Measurements from ENCODE around the gene LYRM7. TPM values are rescaled to one million over a fixed set of nuclear protein-coding genes. Genes with fewer than 3 reads are reported as not detected.
"Not testable (repeated sequence)": the region's sequence is repeated elsewhere in the genome, so short reads cannot be mapped to it uniquely, and the experiment has no call there.

The LYRM7 gene
- total RNA-seq, 2 experiments from 2014 or later: 14.4 to 25.5 TPM

DNA sequence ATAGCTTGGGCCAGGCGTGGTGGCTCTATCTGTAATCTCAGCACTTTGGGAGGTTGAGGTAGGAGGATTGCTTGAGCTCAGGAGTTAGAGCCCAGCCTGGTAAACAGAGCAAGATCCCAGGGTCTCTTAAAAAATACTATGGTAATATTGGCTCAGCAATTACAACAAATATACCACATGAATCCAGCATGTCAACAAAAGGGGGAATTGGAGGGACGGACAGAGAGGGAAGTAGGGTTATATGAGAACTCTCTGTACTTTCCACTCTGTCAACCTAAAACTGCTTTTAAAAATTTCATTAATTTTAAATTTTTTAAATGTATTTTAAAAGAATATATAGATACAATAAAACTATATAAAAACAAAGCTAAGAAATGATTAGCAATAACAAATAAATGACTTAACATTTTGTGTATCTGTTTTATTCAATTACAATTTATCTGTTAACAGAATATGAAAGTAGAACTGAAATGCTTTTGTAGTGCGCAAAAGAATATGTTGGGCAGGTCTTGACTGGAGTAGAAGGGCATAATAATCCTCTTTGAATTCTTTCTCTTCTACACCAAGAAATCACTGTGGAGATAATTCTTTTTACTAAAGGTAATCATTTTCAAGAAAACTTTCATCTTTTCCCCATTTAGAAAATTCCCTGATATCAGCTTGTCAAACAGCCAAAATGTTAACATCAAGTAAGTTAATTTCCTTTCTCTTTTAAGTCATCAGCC, 80.2 kb downstream of the LYRM7 start:
- no peak overlapping the region for H3K4me3 ChIP-seq (ENCODE audit: low read depth, low read length, poor library complexity, severe bottlenecking)
- ChIA-PET POLR2A (interaction anchor here (0.5 to 5.5 kb wide), 11 partner anchors 7 to 161 kb away, joined by 3 to 91 read pairs (median 5); partner anchors contain the start of gene CDC42SE2), CTCF (ENCODE audit: unreplicated experiment) (no interaction called here)
- H2AFZ ChIP-seq (ENCODE audit: low read length): peak overlapping the region; percentile 30; the same call in 1 of the 2 replicates
- H3K9me3 ChIP-seq (ENCODE audit: low read length): no peaks in the 10 kb centered on the region
- H3K36me3 ChIP-seq (ENCODE audit: insufficient read depth, low read length): peaks cover 8% of the 10 kb centered on the region
- intact Hi-C loops (cut with micrococcal nuclease; ENCODE audit: unreplicated experiment): no loop called here
- H4K20me1 ChIP-seq (ENCODE audit: insufficient read depth, low read length): no peaks in the 10 kb centered on the region
- peaks cover 45% of the 10 kb centered on the region for H3K4me1 ChIP-seq (ENCODE audit: insufficient read depth, low read length, poor library complexity, severe bottlenecking)
- BruUV-seq (replicated peaks): no TSS peak
- no peaks in the 10 kb centered on the region for H3K9me2 ChIP-seq (ENCODE audit: insufficient read depth, low read length)
- H3K27ac ChIP-seq (ENCODE audit: low read depth, low read length, poor library complexity, severe bottlenecking): no peak overlapping the region
- DNase-seq (ENCODE audit: low spot score): no peak
- 0 out of 2 replicates have a peak, but pooled peaks cover 7% of the 10 kb centered on the region for H3K79me2 ChIP-seq (ENCODE audit: insufficient read depth, low read depth, low read length)
- no peak overlapping the region for H3K4me2 ChIP-seq (ENCODE audit: low read length)
- no peak for TF ChIP-seq EZH2phosphoT487 (IDR thresholded peaks at IDR 0.05; ENCODE audit: borderline replicate concordance, low read depth, low read length)
- TF ChIP-seq, protein P1, sequence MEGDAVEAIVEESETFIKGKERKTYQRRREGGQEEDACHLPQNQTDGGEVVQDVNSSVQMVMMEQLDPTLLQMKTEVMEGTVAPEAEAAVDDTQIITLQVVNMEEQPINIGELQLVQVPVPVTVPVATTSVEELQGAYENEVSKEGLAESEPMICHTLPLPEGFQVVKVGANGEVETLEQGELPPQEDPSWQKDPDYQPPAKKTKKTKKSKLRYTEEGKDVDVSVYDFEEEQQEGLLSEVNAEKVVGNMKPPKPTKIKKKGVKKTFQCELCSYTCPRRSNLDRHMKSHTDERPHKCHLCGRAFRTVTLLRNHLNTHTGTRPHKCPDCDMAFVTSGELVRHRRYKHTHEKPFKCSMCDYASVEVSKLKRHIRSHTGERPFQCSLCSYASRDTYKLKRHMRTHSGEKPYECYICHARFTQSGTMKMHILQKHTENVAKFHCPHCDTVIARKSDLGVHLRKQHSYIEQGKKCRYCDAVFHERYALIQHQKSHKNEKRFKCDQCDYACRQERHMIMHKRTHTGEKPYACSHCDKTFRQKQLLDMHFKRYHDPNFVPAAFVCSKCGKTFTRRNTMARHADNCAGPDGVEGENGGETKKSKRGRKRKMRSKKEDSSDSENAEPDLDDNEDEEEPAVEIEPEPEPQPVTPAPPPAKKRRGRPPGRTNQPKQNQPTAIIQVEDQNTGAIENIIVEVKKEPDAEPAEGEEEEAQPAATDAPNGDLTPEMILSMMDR (conservative IDR thresholded peaks at IDR 0.05; ENCODE audit: low read length): no peak

GRCh38 chr5:131252824-131253171, 82.1 kb downstream of the LYRM7 start:
- ChIA-PET CTCF (ENCODE audit: unreplicated experiment) (interaction anchor here (0.6 to 0.8 kb wide), 2 partner anchors 12 to 819 kb away, joined by 3 read pairs; no protein-coding TSS in a partner anchor), POLR2A (interaction anchor here (0.5 to 5.5 kb wide), 24 partner anchors 9 to 1877 kb away, joined by 3 to 91 read pairs (median 4); partner anchors contain the start of gene CDC42SE2)
- peaks cover 13% of the 10 kb centered on the region for H3K36me3 ChIP-seq (ENCODE audit: insufficient read depth, low read length)
- DNase-seq (ENCODE audit: low spot score): peak; percentile 91
- H3K4me1 ChIP-seq (ENCODE audit: insufficient read depth, low read length, poor library complexity, severe bottlenecking): peaks cover 60% of the 10 kb centered on the region
- intact Hi-C loops (cut with micrococcal nuclease; ENCODE audit: unreplicated experiment): loop anchor here (1.0 to 2.0 kb wide), 2 partner anchors 42 to 82 kb away; partner anchors contain the start of gene LYRM7
- peak overlapping the region; percentile 85 for H3K4me2 ChIP-seq (ENCODE audit: low read length)
- TF ChIP-seq, protein P1 (conservative IDR thresholded peaks at IDR 0.05; ENCODE audit: low read length): no peak
- no peak for TF ChIP-seq EZH2phosphoT487 (IDR thresholded peaks at IDR 0.05; ENCODE audit: borderline replicate concordance, low read depth, low read length)
- no peaks in the 10 kb centered on the region for H4K20me1 ChIP-seq (ENCODE audit: insufficient read depth, low read length)
- H3K9me2 ChIP-seq (ENCODE audit: insufficient read depth, low read length): no peaks in the 10 kb centered on the region
- peak overlapping the region; percentile 67 for H3K4me3 ChIP-seq (ENCODE audit: low read depth, low read length, poor library complexity, severe bottlenecking)
- no TSS peak for BruUV-seq (replicated peaks)
- H3K27ac ChIP-seq (ENCODE audit: low read depth, low read length, poor library complexity, severe bottlenecking): peak overlapping the region; percentile 80
- H3K9me3 ChIP-seq (ENCODE audit: low read length): no peaks in the 10 kb centered on the region
- H3K79me2 ChIP-seq (ENCODE audit: insufficient read depth, low read depth, low read length): 0 out of 2 replicates have a peak, but pooled peaks cover 7% of the 10 kb centered on the region
- H2AFZ ChIP-seq (ENCODE audit: low read length): peak overlapping the region; percentile 81

GRCh38 chr5:131254025-131254424, 83.3 kb downstream of the LYRM7 start:
- peak overlapping the region; percentile 67 for H3K4me3 ChIP-seq (ENCODE audit: low read depth, low read length, poor library complexity, severe bottlenecking)

More at GRCh38 chr5:131254025-131254424, 83.3 kb downstream of the LYRM7 start:
- H3K79me2 ChIP-seq (ENCODE audit: insufficient read depth, low read depth, low read length); intact Hi-C loops (cut with micrococcal nuclease; ENCODE audit: unreplicated experiment); H2AFZ ChIP-seq (ENCODE audit: low read length); H4K20me1 ChIP-seq (ENCODE audit: insufficient read depth, low read length); H3K9me3 ChIP-seq (ENCODE audit: low read length); H3K27ac ChIP-seq (ENCODE audit: low read depth, low read length, poor library complexity, severe bottlenecking); H3K9me2 ChIP-seq (ENCODE audit: insufficient read depth, low read length); DNase-seq (ENCODE audit: low spot score); CTCF ChIA-PET (ENCODE audit: unreplicated experiment); BruUV-seq (replicated peaks): not testable (repeated sequence)
- Histone ChIP-seq H3K4me1 (ENCODE audit: insufficient read depth, low read length, poor library complexity, severe bottlenecking) (peaks cover 73% of the 10 kb centered on the region), H3K4me2 (ENCODE audit: low read length) (peak overlapping the region; percentile 85), H3K36me3 (ENCODE audit: insufficient read depth, low read length) (peaks cover 17% of the 10 kb centered on the region)
- POLR2A ChIA-PET: interaction anchor here (0.7 to 5.5 kb wide), 8 partner anchors 8 to 88 kb away, joined by 4 to 91 read pairs (median 10); partner anchors contain the start of gene CDC42SE2
